BJ (cell line): ENCODE measurements around the gene XBP1. TPM values are rescaled to one million over a fixed set of nuclear protein-coding genes. Genes with fewer than 3 reads are reported as not detected.

ENCODE experiments used
- CTCF ChIA-PET: fragments of 350-600 bp; formaldehyde crosslinking; extraction: SDS; loops from one replicate; lab custom pipeline; 2021; ENCODE audit warnings: antibody characterized with exemption, inconsistent platforms; lab: Yijun Ruan, JAX
- POLR2A ChIA-PET: fragments of 300-600 bp; sonication (Branson Sonifier 250); formaldehyde crosslinking; extraction: SDS; loops from one replicate; lab custom pipeline; 2021; ENCODE audit warnings: antibody characterized with exemption; lab: Charles Lee
- DNase-seq: peaks from one replicate; pipeline ENCODE4 v3.0.0-alpha.2; 2011; ENCODE audit warnings: low read depth
- H3K27me3 ChIP-seq: 2 replicates; pipeline ENCODE4 v1.6.0; 2011; ENCODE audit warnings: low read length; ENCODE audit not compliant: control insufficient read depth, insufficient read depth
- H3K36me3 ChIP-seq: 2 replicates; pipeline ENCODE4 v1.5.1; 2011; ENCODE audit warnings: low read length; ENCODE audit not compliant: control insufficient read depth, insufficient read depth
- H3K4me3 ChIP-seq: 2 replicates; pipeline ENCODE4 v1.5.1; 2011; ENCODE audit warnings: low read depth, mild to moderate bottlenecking, control low read depth, low read length
- CTCF ChIP-seq: IDR thresholded peaks from 2 replicates; pipeline ENCODE4 v1.5.1; 2011; ENCODE audit warnings: low read depth, mild to moderate bottlenecking, control low read depth, inconsistent platforms, low read length, moderate library complexity; ENCODE audit not compliant: insufficient read depth
- polyA plus RNA-seq: library from polyadenylated mRNA; depleted of rRNA; stranded (reverse); fragments of >200 nt; gene quantifications from 2 replicates; pipeline ENCODE4 v1.2.3, GENCODE V29; 2011

Gene XBP1
- polyA plus RNA-seq, 1 experiment: 223 TPM

DNA sequence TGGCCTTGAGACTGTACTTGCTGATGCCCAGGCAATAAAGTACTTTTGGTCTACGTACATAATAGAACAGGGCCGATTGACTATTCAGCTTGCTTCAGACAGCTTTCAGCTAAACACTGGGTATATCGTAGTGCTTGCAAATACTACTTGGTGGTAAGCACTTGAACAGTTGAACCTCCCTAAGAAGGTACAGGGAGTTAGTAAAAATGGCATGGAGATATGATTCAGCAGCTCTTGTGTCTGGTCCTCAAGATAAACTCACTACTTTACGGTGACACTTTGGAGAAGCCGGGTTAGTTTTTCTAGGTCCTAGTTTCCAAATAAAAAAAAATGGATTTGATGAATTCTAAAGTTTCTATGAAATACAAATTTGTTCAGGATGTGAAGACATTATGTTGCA is 20.5 kb downstream of the XBP1 start:
- Histone ChIP-seq H3K4me3 (no peak overlapping the region), H3K27me3 (no peaks in the 10 kb centered on the region), H3K36me3 (peaks cover 14% of the 10 kb centered on the region)
- CTCF ChIA-PET: interaction anchor here (0.6 to 1.9 kb wide), 4 partner anchors 10 to 374 kb away, joined by 3 to 4 read pairs (median 3); no protein-coding TSS in a partner anchor
- DNase-seq: no peak
- no peak for TF ChIP-seq CTCF
- POLR2A ChIA-PET: no interaction called here

- no peaks in the 10 kb centered on the region for H3K27me3 ChIP-seq
- TF ChIP-seq CTCF: no peak
- CTCF ChIA-PET: interaction anchor here (1.1 kb wide), 1 partner anchor 754 kb away, joined by 4 read pairs; no protein-coding TSS in a partner anchor
- no peak overlapping the region for H3K4me3 ChIP-seq
- no peak for DNase-seq
- POLR2A ChIA-PET: no interaction called here
- peaks cover 4% of the 10 kb centered on the region; the same call in 1 of the 2 replicates for H3K36me3 ChIP-seq
Measured at GRCh38 chr22:28774378-28774777, 26.0 kb downstream of the XBP1 start.

- TF ChIP-seq CTCF: no peak
- CTCF ChIA-PET: interaction anchor here (0.7 to 1.9 kb wide), 5 partner anchors 11 to 754 kb away, joined by 3 to 6 read pairs (median 4); no protein-coding TSS in a partner anchor
- POLR2A ChIA-PET: interaction anchor here (1.5 kb wide), 1 partner anchor 27 kb away, joined by 3 read pairs; the partner anchor contains the start of gene XBP1
- DNase-seq: peak; percentile 41
- Histone ChIP-seq H3K36me3 (peaks cover 4% of the 10 kb centered on the region; the same call in 1 of the 2 replicates), H3K27me3 (no peaks in the 10 kb centered on the region), H3K4me3 (peak overlapping the region; percentile 65)
Measured at GRCh38 chr22:28773461-28773867, 26.9 kb downstream of the XBP1 start.

DNA sequence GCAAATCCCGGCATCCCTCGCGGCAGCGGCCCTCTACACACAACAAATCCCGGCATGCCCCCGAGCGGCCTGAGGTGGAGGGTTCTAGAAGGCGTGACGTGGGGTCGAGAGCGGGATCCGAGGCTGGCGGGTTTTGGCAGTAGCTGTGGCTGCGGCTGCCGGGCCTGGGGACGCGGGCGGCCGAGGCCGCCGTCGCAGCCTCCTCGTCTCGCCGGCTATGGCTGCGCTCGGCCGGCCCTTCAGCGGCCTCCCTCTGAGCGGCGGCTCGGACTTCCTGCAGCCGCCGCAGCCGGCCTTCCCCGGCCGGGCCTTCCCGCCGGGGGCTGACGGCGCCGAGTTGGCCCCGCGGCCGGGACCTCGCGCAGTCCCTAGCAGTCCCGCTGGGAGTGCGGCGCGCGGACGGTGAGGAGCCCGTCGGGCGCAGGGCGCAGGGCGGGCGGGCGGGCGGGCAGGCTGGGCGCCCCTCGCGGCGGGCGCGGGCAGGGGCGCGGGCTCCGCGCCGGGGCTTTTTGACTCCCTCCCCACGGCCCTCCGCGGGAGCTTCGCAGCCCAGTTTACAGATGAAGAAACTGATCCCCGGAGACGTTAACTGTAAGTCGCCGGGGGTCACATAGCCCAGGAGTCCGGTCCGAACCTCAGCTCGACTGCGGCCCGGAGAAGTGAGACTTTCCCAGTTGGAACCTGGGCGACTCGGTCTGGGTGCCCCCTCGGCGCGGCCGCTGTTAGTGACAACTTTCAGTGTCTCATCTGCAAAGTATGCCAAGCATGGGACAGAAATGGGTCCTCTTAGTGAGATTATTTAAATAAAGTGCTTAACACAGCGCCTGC is 27.5 kb downstream of the XBP1 start, which contains the start of gene CCDC117:
CCDC117 (plus strand) TSS at position 63 of the 828 bp plus-strand sequence; CDS start at position 218, 155 bp downstream.
- H3K27me3 ChIP-seq: no peaks in the 10 kb centered on the region
- peak within 1 kb of the TSS; percentile 65 for H3K4me3 ChIP-seq
- ChIA-PET POLR2A (interaction anchor here (0.6 to 1.5 kb wide), 3 partner anchors 9 to 62 kb away, joined by 3 to 18 read pairs (median 3); partner anchors contain the start of gene XBP1), CTCF (interaction anchor here (0.7 to 1.9 kb wide), 6 partner anchors 12 to 164 kb away, joined by 3 to 6 read pairs (median 3); no protein-coding TSS in a partner anchor)
- 0 out of 2 replicates have a peak, but pooled peaks have one; percentile 21 for TF ChIP-seq CTCF
- H3K36me3 ChIP-seq: peaks cover 4% of the 10 kb centered on the region; the same call in 1 of the 2 replicates
- DNase-seq: peak; percentile 75
